Bronchial epithelial cell (primary cell): ENCODE data around the gene F5. TPM values are rescaled to one million over a fixed set of nuclear protein-coding genes. Genes with fewer than 3 reads are reported as not detected.

Experiments used
- DNase-seq: peaks from one replicate; pipeline ENCODE4 v3.0.0-alpha.2; 2010; ENCODE audit warnings: low read depth
- FAIRE-seq: peaks from 2 replicates; lab custom pipeline; 2011; peaks lifted over from hg19 to GRCh38; lab: Jason Lieb, UNC
- H3K27me3 ChIP-seq: 2 replicates; pipeline ENCODE4 v1.5.1; 2011; ENCODE audit warnings: low read length; ENCODE audit not compliant: control insufficient read depth, insufficient read depth
- H3K36me3 ChIP-seq: 2 replicates; pipeline ENCODE4 v1.5.1; 2011; ENCODE audit warnings: low read length; ENCODE audit not compliant: control insufficient read depth, insufficient read depth
- H3K4me3 ChIP-seq: 2 replicates; pipeline ENCODE4 v1.5.1; 2011; ENCODE audit warnings: mild to moderate bottlenecking, low read depth, low read length, control low read depth
- total RNA-seq: library from RNA; depleted of rRNA; stranded (reverse); fragments of >200 nt; gene quantifications from 2 replicates; pipeline ENCODE4 v1.2.1, GENCODE V29; 2014
- TF ChIP-seq, protein P1 (sequence below): IDR thresholded peaks from 2 replicates; pipeline ENCODE4 v1.5.1; 2011; ENCODE audit warnings: mild to moderate bottlenecking, moderate library complexity, low read length, control low read depth, inconsistent platforms; ENCODE audit not compliant: insufficient read depth, severe bottlenecking

The F5 gene
- total RNA-seq, 1 donor from 2014 or later = not detected

GRCh38 chr1:169528215-169529067 lies 57.8 kb downstream of the F5 start:
- FAIRE-seq (no peak), DNase-seq (peak; percentile 25)
- no peaks in the 10 kb centered on the region for H3K36me3 ChIP-seq
- H3K4me3 ChIP-seq = peak overlapping the region; percentile 7
- no peaks in the 10 kb centered on the region for H3K27me3 ChIP-seq
- TF ChIP-seq, protein P1, sequence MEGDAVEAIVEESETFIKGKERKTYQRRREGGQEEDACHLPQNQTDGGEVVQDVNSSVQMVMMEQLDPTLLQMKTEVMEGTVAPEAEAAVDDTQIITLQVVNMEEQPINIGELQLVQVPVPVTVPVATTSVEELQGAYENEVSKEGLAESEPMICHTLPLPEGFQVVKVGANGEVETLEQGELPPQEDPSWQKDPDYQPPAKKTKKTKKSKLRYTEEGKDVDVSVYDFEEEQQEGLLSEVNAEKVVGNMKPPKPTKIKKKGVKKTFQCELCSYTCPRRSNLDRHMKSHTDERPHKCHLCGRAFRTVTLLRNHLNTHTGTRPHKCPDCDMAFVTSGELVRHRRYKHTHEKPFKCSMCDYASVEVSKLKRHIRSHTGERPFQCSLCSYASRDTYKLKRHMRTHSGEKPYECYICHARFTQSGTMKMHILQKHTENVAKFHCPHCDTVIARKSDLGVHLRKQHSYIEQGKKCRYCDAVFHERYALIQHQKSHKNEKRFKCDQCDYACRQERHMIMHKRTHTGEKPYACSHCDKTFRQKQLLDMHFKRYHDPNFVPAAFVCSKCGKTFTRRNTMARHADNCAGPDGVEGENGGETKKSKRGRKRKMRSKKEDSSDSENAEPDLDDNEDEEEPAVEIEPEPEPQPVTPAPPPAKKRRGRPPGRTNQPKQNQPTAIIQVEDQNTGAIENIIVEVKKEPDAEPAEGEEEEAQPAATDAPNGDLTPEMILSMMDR = no peak

DNA sequence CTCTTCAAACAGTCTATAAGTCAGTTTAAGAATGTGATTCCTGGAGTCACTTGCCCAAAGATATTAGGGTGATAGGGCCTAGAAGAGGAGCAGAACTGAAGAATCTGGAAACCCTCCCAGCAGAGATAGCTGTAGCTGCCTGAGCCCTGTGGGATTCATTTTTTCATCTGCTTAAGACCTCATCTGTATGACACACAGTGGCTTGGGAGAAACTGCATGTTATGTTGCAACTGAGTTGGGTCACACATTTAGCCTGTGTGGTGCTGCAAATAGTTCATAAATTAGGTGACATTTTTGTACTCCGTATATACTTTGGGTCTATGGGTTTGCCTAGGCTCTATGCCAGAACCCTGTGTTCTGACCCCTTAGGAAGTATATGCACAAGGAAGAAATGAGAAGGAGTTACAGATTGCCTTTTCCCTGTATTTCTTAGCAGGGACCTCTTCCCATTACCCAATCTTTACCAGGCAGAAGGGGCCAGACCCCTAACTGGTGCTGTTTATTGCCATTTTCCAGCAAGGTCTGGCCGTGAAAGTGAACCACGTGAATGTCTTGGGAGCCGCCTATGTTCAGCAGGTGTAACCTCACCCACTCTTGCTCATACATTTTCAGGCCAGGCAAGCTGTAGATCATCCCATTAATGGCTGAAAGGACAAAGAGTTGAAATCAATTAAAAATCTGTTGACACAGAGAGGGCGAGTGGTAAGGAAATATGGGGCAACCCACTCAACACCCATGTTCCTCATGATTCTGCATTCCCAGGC lies 58.6 kb downstream of the F5 start:
- TF ChIP-seq, protein P1 = no peak
- Histone ChIP-seq H3K36me3 (no peaks in the 10 kb centered on the region), H3K4me3 (no peak overlapping the region), H3K27me3 (no peaks in the 10 kb centered on the region)
- FAIRE-seq (no peak), DNase-seq (peak; percentile 61)

- no peak for FAIRE-seq
- Histone ChIP-seq H3K27me3 (no peaks in the 10 kb centered on the region), H3K4me3 (no peak overlapping the region)
Observed at GRCh38 chr1:169527001-169527400, 59.3 kb downstream of the F5 start.

DNA sequence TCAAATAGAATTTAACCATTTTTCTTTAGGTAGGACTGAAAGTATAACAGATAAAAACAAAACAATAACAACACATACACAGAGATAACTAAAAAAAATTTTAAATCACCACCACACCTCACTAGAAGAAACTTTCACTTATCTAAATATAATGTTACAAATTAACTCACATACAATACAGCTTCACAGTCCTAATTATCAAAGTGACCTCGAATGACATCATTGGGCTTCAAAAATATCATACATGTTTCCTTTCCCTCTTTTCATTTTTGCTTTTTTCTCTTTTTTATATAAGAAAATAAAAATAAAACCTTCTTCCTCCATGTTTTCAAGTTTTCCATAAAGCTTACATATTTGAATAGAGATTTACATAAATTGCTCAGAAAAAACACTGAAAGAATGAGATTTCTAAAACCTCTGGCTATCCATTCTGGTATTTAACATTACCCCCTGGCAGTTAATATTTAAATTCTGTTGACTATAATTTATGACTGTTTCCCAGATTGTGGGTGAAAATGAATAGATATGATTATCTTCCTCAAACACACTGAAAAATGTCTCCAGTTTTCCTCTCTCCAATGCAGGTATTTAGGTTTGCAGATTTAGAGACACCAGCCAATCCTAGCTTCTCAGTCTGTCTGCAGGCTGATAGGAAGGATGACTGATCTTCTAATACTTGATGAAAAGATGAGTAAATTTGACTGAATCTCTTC lies 60.0 kb downstream of the F5 start:
- Histone ChIP-seq H3K27me3 (no peaks in the 10 kb centered on the region), H3K4me3 (no peak overlapping the region), H3K36me3 (no peaks in the 10 kb centered on the region)
- FAIRE-seq (no peak), DNase-seq (no peak)
- TF ChIP-seq, protein P1 = no peak

More at GRCh38 chr1:169527001-169527400, 59.3 kb downstream of the F5 start:
- H3K36me3 ChIP-seq = no peaks in the 10 kb centered on the region
- no peak for DNase-seq
- TF ChIP-seq, protein P1 = no peak

- H3K4me3 ChIP-seq = no peak overlapping the region
- no peaks in the 10 kb centered on the region for H3K36me3 ChIP-seq
- FAIRE-seq (no peak), DNase-seq (no peak)
- H3K27me3 ChIP-seq = no peaks in the 10 kb centered on the region
- TF ChIP-seq, protein P1 = no peak
Observed at GRCh38 chr1:169525391-169525790, 60.9 kb downstream of the F5 start.
